ENCODE results near the gene PYGB.
"Not testable (repeated sequence)": the region's sequence is repeated elsewhere in the genome, so short reads cannot be mapped to it uniquely, and the experiment has no call there.

Gene PYGB

DNA sequence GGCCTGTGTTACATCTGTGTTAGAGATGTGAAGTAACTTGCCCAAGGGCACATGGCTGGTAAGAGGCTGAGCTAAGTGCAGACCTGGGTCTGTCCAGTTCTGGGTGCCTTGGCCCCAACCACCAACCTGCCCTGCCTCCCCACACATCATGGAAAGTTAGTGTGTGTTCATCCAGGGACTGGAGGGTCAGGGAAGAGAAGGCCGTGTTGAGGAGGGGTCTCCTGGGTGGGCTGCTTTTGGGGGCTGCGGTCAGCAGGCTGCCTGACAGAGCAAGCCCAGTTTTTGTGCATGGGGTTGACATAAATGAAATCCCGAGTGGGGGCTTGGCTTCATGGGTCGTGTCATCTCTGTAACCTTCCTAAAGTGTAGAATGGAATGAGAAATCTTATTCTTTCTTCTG, 10.9 kb downstream of the PYGB start:
- peak; percentile 21 for ATAC-seq
- peak overlapping the region; percentile 55 to 82 for H3K4me3 Mint-ChIP-seq
- H3K9me3 Mint-ChIP-seq, result no peaks in the 10 kb centered on the region
- H3K27me3 Mint-ChIP-seq, result no peaks in the 10 kb centered on the region
- H3K27ac Mint-ChIP-seq, result peak overlapping the region in 1 of 2 donors; percentile 85
- peak in 1 of 2 donors; percentile 6 for DNase-seq
- peaks cover 81% of the 10 kb centered on the region for H3K4me1 Mint-ChIP-seq

- peak overlapping the region; percentile 55 to 82 for H3K4me3 Mint-ChIP-seq
- peaks cover 0 to 5% of the 10 kb centered on the region in 2 donors for H3K9me3 Mint-ChIP-seq
- H3K27me3 Mint-ChIP-seq, result no peaks in the 10 kb centered on the region
- peak overlapping the region; percentile 41 to 94 for H3K27ac Mint-ChIP-seq
- peaks cover 78% of the 10 kb centered on the region for H3K4me1 Mint-ChIP-seq
- peak; percentile 71 for ATAC-seq
- DNase-seq, result peak in 1 of 2 donors; percentile 10
These were observed 11.5 kb downstream of the PYGB start for GRCh38 chr20:25259358-25259757.

DNA sequence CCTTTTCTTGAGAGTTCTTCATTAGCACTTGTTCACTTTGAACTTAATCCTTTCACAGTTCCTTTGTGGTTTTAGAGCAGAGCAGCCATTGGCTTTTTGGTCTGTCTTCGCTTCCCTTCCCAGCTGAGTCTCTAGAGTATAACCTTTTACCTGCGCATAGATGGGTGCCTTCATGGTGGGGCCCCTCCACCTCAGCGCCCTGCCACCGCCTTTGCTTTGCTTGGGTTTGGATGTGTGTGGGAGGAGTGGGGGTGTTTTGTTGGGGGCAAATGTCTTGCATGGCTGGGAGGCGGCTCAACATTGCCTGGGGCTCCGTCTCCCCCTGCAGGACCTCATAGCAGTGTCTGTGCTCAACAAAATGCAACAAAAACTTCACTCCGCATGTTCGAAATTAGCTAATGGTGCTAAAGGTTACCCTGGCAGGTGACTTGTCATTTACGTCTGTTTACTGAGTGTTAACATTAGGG, 11.9 kb downstream of the PYGB start:
- Mint-ChIP-seq H3K4me3 (peak overlapping the region; percentile 55 to 82), H3K4me1 (peaks cover 73% of the 10 kb centered on the region)

GRCh38 chr20:25260770-25261437, 13.0 kb downstream of the PYGB start:
- not testable (repeated sequence) for ATAC-seq, H3K27me3 Mint-ChIP-seq, H3K9me3 Mint-ChIP-seq
- DNase-seq, result peak in 1 of 2 donors; percentile 15
- Mint-ChIP-seq H3K27ac (peak overlapping the region in 1 of 2 donors; percentile 91), H3K4me1 (peaks cover 62% of the 10 kb centered on the region), H3K4me3 (peak overlapping the region; percentile 34 to 82)

More for the DNA sequence above, 11.9 kb downstream of the PYGB start:
- peak overlapping the region; percentile 41 to 94 for H3K27ac Mint-ChIP-seq
- H3K9me3 Mint-ChIP-seq, result peaks cover 0 to 10% of the 10 kb centered on the region in 2 donors
- H3K27me3 Mint-ChIP-seq, result no peaks in the 10 kb centered on the region
- peak; percentile 80 for ATAC-seq
- DNase-seq, result peak; percentile 35 to 54

GRCh38 chr20:25269057-25269832, 21.4 kb downstream of the PYGB start:
- Mint-ChIP-seq H3K27ac (no peak overlapping the region), H3K9me3 (peaks cover 0 to 6% of the 10 kb centered on the region in 2 donors), H3K27me3 (no peaks in the 10 kb centered on the region), H3K4me3 (no peak overlapping the region), H3K4me1 (peaks cover 11% of the 10 kb centered on the region)
- DNase-seq (peak in 1 of 2 donors; percentile 2), ATAC-seq (no peak)

GRCh38 chr20:25269833-25270170, 21.9 kb downstream of the PYGB start:
- no peak overlapping the region for H3K4me3 Mint-ChIP-seq
- ATAC-seq (no peak), DNase-seq (peak in 1 of 2 donors; percentile 4)
- H3K27me3 Mint-ChIP-seq, result no peaks in the 10 kb centered on the region
- no peak overlapping the region for H3K27ac Mint-ChIP-seq
- peaks cover 11% of the 10 kb centered on the region for H3K4me1 Mint-ChIP-seq
- H3K9me3 Mint-ChIP-seq, result peaks cover 0 to under 1% of the 10 kb centered on the region in 2 donors

DNA sequence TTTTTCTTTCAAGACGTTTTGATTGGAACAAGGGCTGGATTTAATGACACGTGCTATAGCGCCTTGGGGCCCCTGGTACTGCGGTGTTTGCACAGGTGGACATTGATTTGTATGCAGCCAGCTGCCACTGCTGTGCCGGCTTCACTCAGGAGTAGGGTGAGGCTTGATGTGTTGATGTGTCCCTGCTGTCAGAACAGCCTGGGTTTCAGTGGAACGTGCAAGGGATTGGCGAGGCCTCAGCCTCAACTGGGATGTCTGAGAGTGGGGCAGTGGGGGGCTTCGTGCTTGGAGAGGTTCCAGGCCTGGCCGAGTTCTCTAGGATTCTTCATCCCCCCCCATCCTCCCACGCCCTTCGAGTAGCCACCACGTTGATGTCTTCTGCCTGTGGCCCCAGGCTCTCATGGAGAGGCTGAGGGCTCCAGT, 23.0 kb downstream of the PYGB start:
- no peaks in the 10 kb centered on the region for H3K9me3 Mint-ChIP-seq
- ATAC-seq, result no peak
- no peaks in the 10 kb centered on the region for H3K27me3 Mint-ChIP-seq
- H3K27ac Mint-ChIP-seq, result no peak overlapping the region
- H3K4me1 Mint-ChIP-seq, result peaks cover 20% of the 10 kb centered on the region
- no peak overlapping the region for H3K4me3 Mint-ChIP-seq
- DNase-seq, result peak in 1 of 2 donors; percentile 2

GRCh38 chr20:25271486-25272222, 23.8 kb downstream of the PYGB start:
- no peaks in the 10 kb centered on the region for H3K27me3 Mint-ChIP-seq
- no peak overlapping the region for H3K27ac Mint-ChIP-seq
- no peak for ATAC-seq
- peaks cover 20% of the 10 kb centered on the region for H3K4me1 Mint-ChIP-seq
- H3K4me3 Mint-ChIP-seq, result no peak overlapping the region
- no peaks in the 10 kb centered on the region for H3K9me3 Mint-ChIP-seq
- peak in 1 of 2 donors; percentile 3 for DNase-seq

- peaks cover 13% of the 10 kb centered on the region for H3K4me1 Mint-ChIP-seq
- ATAC-seq, result no peak
- H3K9me3 Mint-ChIP-seq, result no peaks in the 10 kb centered on the region
- peak in 1 of 2 donors; percentile 5 for DNase-seq
- H3K27ac Mint-ChIP-seq, result no peak overlapping the region
- no peak overlapping the region for H3K4me3 Mint-ChIP-seq
- no peaks in the 10 kb centered on the region for H3K27me3 Mint-ChIP-seq
These were observed 24.5 kb downstream of the PYGB start for GRCh38 chr20:25272223-25273000.

- no peak for ATAC-seq
- H3K27ac Mint-ChIP-seq, result no peak overlapping the region
- H3K4me3 Mint-ChIP-seq, result no peak overlapping the region
- H3K27me3 Mint-ChIP-seq, result no peaks in the 10 kb centered on the region
- peaks cover 9% of the 10 kb centered on the region for H3K4me1 Mint-ChIP-seq
- no peaks in the 10 kb centered on the region for H3K9me3 Mint-ChIP-seq
- DNase-seq, result no peak
These were observed 25.2 kb downstream of the PYGB start for GRCh38 chr20:25273046-25273445.

GRCh38 chr20:25273541-25274358, 25.9 kb downstream of the PYGB start:
- no peak for DNase-seq
- H3K27ac Mint-ChIP-seq, result no peak overlapping the region
- no peak for ATAC-seq

GRCh38 chr20:25274481-25274880, 26.6 kb downstream of the PYGB start:
- Mint-ChIP-seq H3K27ac (no peak overlapping the region), H3K4me1 (peaks cover 9% of the 10 kb centered on the region), H3K9me3 (no peaks in the 10 kb centered on the region), H3K27me3 (no peaks in the 10 kb centered on the region), H3K4me3 (no peak overlapping the region)
- DNase-seq, result no peak
- ATAC-seq, result no peak

More at GRCh38 chr20:25273541-25274358, 25.9 kb downstream of the PYGB start:
- Mint-ChIP-seq H3K4me1 (peaks cover 9% of the 10 kb centered on the region), H3K4me3 (no peak overlapping the region), H3K9me3 (no peaks in the 10 kb centered on the region), H3K27me3 (no peaks in the 10 kb centered on the region)

DNA sequence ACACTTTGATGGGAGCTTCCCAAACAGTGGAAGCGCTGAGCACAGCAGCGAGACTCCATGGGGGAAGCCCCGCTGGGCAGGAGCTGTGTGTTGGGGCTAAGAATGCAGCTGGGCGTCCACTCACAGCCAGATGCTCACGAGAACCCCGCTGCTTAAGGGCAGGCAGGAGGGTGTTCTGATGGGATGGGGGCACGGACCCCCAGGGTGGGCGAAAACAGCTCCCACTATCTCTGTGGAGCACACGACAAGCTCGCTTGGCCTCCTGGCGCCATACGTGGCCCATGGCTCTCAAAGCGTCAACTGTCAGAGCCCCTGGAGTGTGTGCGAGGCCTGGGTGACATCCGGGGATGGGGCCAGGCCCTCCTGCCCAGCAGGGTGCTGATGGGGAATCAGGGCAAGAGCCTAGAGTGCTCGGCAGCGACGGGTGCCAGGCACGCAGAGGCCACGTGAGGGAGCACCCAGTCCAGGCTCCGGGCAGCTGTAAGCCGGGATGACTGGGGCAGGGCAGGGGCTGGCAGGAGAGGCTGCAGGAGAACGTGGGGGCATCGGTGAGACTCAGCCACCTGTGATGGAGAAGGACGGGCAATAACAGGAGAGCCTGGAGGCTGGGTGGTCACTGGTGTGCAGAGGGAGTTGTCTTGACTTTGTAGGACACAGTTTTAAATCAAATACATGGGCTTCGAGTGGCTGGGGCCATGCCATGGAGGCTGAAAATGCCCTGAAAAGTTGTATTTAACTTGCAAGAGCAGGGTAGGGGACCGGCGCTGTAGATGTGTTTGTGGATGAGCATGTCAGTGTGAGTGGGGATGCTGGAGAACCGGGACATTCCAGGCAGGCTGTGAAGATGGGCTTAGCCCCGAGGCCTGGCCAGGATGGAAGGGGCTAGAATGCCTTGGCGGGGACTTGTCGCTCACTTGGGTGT, 27.3 kb downstream of the PYGB start:
- no peaks in the 10 kb centered on the region for H3K9me3 Mint-ChIP-seq
- H3K27ac Mint-ChIP-seq, result peak overlapping the region in 1 of 2 donors; percentile 90
- no peak overlapping the region for H3K4me3 Mint-ChIP-seq
- H3K27me3 Mint-ChIP-seq, result no peaks in the 10 kb centered on the region
- peaks cover 9% of the 10 kb centered on the region for H3K4me1 Mint-ChIP-seq
- DNase-seq (peak in 1 of 2 donors; percentile 4), ATAC-seq (no peak)

Data from stimulated activated naive CD8-positive, alpha-beta T cell treated with anti-CD3 and anti-CD28 coated beads, Interleukin-15, amount 100 ng/mL, for 72 hours (primary cell).